Measurements from ENCODE around the gene ARID3A.

The ARID3A gene

GRCh38 chr19:896434-896833 is 29.4 kb upstream of the ARID3A start:
- TF ChIP-seq CTCF (IDR thresholded peaks at IDR 0.05): no peak
- DNase-seq (ENCODE audit: low spot score): no peak
- H3K4me3 ChIP-seq: no peak overlapping the region
- H3K27ac ChIP-seq: no peak overlapping the region

- H3K27ac ChIP-seq: no peak overlapping the region
- TF ChIP-seq CTCF (IDR thresholded peaks at IDR 0.05): no peak
These were observed 28.8 kb upstream of the ARID3A start for GRCh38 chr19:896999-897398.

GRCh38 chr19:897442-898039 is 28.3 kb upstream of the ARID3A start:
- H3K4me3 ChIP-seq: no peak overlapping the region
- no peak for TF ChIP-seq CTCF (IDR thresholded peaks at IDR 0.05)
- DNase-seq (ENCODE audit: low spot score): no peak
- H3K27ac ChIP-seq: no peak overlapping the region

More at GRCh38 chr19:896999-897398, 28.8 kb upstream of the ARID3A start:
- H3K4me3 ChIP-seq: no peak overlapping the region
- no peak for DNase-seq (ENCODE audit: low spot score)

- H3K4me3 ChIP-seq: no peak overlapping the region
- no peak overlapping the region for H3K27ac ChIP-seq
- DNase-seq (ENCODE audit: low spot score): no peak
- TF ChIP-seq CTCF (IDR thresholded peaks at IDR 0.05): no peak
These were observed 27.2 kb upstream of the ARID3A start for GRCh38 chr19:898663-899062.

- Histone ChIP-seq H3K4me3 (no peak overlapping the region), H3K27ac (no peak overlapping the region)
- DNase-seq (ENCODE audit: low spot score): no peak
- no peak for TF ChIP-seq CTCF (IDR thresholded peaks at IDR 0.05)
These were observed 26.3 kb upstream of the ARID3A start for GRCh38 chr19:899336-900042.

GRCh38 chr19:900043-900301 is 25.9 kb upstream of the ARID3A start:
- no peak overlapping the region for H3K4me3 ChIP-seq
- no peak overlapping the region for H3K27ac ChIP-seq
- no peak for TF ChIP-seq CTCF (IDR thresholded peaks at IDR 0.05)
- no peak for DNase-seq (ENCODE audit: low spot score)

All from coronary artery (tissue), 2 donors.